ENCODE results near the gene NTN1.

NTN1 gene

GRCh38 chr17:9287306-9287705 is 266.0 kb downstream of the NTN1 start:
- DNase-seq = no peak

DNA sequence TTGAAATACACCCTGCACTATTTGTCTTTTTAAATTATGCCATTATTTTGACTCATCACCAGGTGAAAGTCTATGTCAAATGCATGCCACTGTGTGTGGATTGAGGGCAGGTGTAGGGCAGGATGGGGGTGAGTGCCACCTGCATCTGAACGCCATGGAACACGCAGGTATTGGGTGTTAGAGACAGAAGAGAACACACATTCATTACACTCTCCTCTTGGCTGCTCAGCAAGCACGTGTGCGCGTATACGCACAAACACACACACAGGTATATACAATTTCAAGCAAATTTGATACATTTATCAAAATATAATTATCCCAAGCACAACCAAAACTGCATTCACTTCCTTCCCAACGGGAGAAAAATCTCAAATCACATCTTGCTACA is 268.9 kb downstream of the NTN1 start:
- DNase-seq = no peak

GRCh38 chr17:9291912-9292560 is 270.7 kb downstream of the NTN1 start:
- DNase-seq = peak; percentile 18

DNA sequence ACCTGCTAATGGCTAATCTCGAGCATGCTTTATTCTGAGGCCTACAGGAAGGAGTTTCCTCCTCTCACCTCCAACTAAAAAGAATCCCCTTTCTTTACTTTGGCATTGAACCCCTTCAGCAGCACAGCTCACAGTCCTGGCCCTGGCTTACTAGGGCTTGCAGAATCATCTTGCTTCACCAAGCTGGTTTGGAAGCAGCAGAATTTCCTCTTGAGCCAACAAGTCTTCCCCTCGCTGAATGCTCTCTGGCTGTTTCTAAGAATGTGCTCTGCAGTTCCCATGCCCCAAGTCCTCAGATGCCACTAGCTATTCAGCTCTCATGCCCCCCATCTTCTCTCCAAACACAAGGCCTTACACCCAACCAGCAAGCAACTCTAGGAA is 271.2 kb downstream of the NTN1 start:
- no peak for DNase-seq

All from NCI-H226 (cell line).